ENCODE results near the gene TEAD4.
A peak's percentile ranks its signal among the peaks of the same experiment; 100 is the strongest.

The TEAD4 gene

DNA sequence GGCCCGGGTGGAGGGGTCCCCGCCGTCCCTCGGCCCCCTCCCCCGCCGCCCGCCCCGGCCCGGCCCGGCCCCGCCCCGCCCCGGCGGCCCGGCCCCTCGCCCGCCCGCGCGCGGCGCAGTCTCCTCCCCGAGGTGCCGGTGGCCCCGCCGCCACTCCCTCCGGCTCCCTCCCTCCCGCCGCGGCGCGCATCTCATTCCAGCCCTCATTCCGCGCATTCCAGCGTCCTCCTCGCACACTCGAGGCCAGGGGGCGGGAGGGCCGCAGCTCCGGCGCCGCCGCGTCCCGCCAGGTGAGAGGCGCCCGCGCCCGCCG, at the start of gene TEAD4:
TSS of gene TEAD4 (plus strand) at position 206 of the 313 bp plus-strand sequence.
- peak; percentile 42 to 51 for DNase-seq

DNA sequence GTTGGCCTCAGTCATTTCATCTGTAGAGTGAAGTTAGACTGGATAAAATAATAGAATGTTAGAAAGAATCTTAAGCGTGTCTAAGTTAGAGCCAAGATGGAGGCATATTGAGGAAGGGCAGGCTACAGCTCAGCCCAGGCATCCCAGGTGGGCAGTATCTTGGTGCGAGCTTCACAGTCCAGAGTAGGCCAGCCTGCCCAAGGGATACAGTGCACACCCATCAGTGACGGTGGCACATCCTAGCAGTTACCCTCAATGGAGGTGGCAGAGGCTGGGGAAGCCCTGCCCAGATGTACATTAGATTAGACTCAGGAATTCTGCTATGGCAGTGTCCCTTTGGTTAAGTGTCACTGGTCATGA, 47.0 kb upstream of the TEAD4 start:
- no peak for DNase-seq

- DNase-seq = no peak
These were observed 39.9 kb upstream of the TEAD4 start for GRCh38 chr12:2919249-2919648.

DNA sequence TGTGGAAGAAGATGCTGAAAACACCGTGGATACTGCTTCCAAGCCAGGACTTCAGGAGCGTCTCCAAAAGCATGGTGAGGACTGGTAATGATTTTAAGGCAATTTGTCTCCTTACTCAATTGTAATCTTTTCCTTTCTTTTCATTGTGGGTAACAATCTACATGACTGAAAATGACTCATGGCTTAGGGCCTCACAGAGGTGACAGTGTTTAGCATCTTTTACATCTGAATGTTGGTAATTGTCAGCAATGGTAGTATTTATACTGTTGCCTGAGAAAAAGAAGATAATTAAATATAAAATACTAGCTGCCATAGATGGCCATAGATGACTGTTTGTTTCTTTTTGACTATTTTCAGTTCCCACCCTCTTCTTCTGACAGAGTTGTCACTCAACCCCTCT, 36.9 kb upstream of the TEAD4 start:
- DNase-seq = no peak

- no peak for DNase-seq
These were observed 36.1 kb upstream of the TEAD4 start for GRCh38 chr12:2923057-2923456.

DNA sequence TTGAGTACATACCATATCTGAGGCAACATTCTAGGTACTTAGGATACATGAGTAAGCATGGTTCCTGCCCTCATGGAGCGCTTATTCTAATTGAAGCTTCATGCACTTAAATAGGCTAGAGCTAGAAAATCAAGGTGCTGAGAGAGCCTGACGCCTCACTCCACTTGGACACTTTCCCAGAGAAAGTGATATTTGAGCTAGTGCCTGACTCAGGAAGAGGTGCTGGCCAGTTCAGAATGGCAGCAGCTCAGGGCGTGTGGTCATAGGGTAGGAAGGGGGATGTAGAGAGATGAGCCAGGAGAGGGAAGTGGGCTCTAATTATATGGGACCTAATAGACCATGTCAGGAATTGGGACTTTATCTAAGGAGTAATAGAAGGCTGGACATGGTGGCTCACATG, 35.2 kb upstream of the TEAD4 start:
- DNase-seq = no peak

DNA sequence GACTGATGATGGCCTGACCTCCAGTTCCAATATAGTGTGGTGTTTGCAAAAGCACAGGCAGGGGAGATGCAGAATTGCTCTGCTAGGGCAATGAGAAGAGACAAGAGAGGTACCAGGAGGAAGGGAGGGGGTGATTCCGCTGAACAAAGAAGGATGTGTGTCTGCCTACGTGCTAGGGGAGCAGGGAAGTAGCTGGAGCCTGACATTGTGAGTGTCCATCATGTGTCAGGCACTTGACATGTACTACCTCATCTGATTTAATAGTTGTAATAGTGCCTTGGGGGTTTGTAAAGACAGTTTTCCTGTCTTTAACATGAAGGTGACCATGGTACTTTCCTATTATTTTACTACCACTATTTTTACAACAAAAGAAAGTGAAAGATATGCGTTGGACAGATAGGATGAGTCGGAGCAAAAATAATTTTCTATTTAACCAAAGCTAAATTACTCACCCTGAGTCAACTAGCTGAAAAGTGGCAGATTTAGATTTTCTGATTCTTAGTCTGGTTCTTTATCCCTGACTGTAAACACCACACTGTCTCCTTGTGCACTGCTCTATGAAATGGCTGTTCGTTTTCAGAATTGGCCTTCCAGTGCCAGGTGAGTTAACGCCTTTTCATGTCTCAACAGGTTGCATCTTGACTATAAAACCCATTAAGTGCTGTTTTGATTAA, 33.7 kb upstream of the TEAD4 start:
- DNase-seq = no peak

DNA sequence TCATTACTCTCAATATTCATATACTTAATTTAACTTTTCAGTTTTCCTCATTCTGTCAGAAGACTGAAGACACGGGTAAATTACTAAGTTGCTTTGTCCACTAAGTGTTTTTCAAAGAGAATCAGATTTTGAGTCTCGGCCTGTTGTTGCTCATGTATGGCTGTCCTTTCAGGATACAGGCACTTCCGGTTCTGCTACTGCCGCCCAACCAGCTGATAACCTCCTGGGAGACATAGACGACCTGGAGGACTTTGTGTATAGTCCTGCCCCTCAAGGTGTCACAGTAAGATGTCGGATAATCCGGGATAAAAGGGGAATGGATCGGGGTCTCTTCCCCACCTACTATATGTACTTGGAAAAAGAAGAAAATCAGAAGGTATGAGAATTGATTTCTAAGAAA, 28.3 kb upstream of the TEAD4 start:
- DNase-seq = no peak

- DNase-seq = no peak
These were observed 25.6 kb upstream of the TEAD4 start for GRCh38 chr12:2933586-2933985.

DNA sequence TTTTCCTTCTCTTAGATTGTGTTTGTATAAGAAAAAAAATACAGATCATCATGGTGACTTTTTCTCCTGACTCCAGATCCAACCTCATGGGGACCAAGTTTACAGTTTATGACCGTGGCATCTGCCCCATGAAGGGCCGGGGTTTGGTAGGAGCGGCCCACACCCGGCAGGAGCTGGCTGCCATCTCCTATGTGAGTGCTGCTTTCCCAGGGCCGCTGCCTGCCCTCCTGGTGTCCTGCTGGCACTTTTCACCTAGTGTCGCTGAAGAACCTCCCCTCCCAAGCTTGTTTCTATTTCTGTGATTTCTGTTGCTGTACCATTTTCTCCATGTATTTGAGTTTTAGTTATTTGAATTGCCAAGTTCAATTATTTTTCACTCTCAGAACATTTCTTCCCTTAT, 24.8 kb upstream of the TEAD4 start:
- no peak for DNase-seq

DNA sequence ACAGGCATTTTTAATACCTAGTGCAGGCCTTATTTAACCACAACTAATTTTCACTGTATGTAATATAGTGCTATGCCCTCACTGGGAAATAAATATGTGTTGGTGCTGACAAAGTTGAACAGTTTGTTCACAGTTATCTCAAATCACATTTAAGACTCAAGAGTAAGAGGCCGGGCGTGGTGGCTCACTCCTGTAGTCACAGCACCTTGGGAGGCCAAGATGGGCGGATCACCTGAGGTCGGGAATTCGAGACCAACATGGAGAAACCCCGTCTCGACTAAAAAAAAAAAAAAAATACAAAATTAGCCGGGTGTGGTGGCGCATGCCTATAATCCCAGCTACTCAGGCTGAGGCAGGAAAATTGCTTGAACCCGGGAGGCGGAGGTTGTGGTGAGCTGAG, 22.9 kb upstream of the TEAD4 start:
- DNase-seq = no peak

DNA sequence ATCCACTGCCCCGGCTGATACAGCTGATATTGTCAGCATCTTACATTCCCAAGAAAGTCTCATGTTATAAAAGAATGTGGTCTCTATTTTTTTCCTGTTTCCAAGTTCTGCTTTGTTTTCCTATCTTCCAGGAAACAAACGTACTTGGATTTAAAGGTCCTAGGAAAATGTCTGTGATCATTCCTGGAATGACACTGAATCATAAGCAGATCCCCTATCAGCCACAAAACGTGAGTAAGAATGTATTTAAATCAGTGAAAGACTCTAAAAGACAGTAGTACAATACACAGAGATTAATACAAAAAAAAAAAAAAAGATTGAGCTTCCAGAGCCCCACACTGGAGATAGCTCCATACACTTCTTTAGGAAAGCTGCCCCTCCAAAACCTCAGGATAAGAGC, 21.7 kb upstream of the TEAD4 start:
- no peak for DNase-seq

DNA sequence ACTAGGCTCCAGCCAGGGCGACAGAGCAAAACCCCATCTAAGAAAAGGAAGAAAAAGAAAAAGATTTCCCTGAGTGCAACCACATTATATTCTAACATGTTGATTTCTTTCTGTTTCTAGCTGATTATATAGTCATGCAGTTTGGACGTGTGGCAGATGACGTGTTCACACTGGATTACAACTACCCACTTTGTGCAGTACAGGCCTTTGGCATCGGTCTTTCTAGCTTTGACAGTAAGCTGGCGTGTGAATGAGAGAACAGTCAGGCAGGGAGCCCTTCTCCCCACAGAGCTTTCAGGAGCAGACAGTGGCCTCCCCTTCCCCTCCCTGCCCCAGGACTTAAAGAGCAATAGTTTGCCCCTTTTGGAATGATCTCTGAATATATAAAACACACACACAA, 20.0 kb upstream of the TEAD4 start:
- DNase-seq = no peak

DNA sequence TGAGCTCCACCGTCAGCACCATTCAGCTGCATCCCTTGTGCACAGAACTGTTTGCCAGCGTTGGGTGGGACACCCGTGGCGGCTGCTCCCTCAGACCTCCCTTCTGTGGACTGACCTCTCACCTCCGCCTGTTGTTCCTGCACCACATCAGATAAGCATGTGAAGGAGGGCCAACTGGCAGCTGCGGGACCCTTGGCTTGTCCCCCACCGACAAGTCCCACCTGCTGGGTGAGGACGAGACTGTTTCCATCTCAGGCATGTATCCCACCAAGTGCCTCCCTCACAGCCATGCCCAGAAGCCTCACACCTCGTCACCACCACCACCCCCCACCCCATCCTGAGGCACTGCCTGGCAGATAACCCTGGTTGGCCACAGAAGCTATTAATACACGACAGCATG, 18.6 kb upstream of the TEAD4 start:
- DNase-seq = no peak

DNA sequence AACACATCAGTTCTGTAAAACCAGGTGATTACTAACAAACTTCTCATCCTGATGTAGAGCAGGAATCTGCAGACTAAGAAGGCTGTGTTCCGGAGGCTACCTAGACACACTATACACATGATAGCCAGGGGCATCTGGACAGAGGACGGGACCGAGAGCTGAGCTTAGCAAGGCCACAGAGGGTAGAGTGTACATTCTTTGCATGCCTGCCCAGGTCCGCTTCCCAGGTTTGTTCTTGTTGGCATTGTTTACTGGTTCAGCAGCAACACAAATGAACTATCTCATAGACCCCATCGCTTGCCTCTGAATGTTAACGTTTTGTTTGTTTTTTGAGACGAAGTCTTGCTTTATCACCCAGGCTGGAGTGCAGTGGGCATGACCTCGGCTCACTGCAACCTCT, 17.7 kb upstream of the TEAD4 start:
- DNase-seq = no peak

DNA sequence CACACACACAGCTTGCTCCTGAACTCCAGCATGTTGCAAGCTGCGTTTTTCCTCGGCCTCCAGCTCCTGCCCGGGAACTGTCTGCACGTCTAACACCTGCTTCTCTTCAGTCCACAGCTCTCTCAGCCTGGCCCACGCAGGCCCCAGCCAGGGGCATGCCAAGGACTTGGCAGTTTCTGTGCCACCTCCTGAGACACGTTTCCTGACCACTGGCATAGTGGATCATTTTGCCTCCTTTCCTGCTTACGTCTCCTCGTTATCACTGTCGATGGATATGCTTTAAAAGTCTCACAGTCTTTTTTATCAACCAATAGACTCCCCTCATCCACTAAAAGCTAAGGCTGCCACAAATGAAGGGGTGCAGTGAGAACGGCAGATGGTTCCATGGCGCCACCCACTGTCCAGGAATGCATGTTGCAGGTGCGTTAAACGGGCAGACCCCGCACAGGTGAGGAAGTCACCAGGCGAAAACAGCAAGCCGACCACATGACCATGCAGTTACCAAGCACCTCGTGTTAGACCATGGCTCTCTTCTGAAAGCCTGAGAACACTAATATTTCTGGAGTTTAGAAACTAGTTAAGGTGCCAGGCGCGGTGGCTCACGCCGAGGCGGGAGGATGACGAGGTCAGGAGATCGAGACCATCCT, 14.7 kb upstream of the TEAD4 start:
- DNase-seq = peak; percentile 75 to 80

DNA sequence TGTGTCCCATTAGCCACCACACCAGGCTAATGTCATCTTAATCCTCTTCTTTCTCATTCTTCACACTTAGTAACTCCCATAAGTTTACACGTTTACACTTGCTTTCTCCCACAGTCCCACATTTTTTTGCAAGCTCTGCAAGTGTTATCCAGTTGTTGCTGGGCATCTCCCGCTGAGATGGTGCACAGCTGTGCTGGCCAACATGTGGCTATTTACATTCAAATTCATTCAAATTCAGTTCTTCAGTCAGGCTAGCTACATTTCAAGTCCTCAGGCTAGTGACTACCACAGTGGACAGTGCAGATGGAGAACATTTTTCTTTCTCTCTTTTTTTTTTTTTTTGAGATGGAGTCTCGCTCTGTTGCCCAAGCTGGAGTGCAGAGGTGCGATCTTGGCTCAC, 9.8 kb upstream of the TEAD4 start:
- DNase-seq = no peak

GRCh38 chr12:2955888-2956287, 3.3 kb upstream of the TEAD4 start:
- no peak for DNase-seq

- no peak for DNase-seq
These were observed 1.3 kb upstream of the TEAD4 start for GRCh38 chr12:2957816-2958431.

DNA sequence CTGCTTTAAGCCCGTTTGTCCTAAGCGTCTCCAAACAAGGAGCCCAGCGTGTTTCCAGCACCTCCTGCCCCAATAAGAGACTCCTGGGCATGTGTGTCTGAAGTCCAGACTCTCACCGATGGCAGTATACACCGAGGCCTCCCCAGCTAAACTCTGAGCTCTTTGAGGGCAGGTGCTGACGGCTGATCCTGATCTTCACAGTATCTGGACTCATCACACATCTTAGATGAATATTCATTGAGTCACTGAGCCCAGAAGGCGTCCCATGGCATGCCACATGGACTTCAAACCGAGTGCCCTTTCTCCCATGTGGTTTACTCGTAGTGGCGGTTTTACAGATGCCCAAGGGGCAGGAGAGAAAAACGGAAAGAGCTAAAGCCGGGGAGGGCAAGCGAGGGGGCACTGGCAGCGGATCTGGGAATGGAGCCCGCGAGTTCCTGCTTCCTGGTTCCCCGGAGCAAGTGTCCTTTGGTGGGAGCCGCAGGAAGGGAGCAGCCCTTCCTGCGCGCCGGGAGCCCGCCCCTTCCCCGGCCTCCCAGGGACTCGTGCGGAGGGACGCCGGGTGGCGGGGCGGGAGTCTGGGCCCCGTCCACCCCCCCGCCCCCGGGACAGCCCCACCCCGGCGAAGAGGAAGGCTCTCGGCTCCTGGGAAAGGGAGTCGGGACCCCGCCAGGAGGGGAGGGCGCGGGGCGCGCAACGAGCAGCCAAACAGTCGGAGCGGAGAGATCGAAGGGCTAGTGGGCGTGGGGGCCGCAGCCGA, 585 bp upstream of the TEAD4 start:
- DNase-seq = peak; percentile 38 to 42

- peak; percentile 50 to 58 for DNase-seq
These were observed 550 bp downstream of the TEAD4 start for GRCh38 chr12:2959505-2960389.

DNA sequence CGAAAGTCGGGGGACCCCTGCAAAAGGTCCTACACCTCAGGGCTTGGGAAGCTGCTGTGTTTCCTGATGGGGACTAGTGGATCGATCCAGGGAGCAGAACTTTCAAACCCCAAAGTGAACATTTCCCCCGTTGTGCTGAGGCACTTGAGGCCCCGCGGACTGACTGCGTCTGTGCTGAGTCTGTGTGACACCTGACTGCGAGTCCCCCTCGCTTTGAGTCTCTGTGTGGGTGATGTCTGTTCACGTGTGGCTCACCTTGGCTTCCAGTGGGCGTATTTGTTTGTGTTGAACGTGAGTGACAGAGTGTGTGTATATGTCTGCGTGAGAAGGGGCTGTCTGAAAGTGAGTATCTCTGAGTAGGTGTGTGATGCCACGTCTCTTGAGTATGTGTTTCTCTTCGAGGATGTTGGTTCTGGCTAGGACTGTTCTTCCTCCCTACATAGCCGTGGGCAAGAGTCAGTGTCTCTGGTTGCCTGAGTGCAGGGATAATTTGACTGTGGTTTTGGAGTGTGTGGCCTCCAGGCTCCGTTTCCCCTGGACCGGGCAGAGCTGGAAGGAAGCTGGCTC, 1.3 kb downstream of the TEAD4 start:
- peak; percentile 55 to 57 for DNase-seq

Data from activated T-cell treated with anti-CD3 and anti-CD28 coated beads, Interleukin-2, amount 50 U/mL, for 48 hours (primary cell).